Measurements from ENCODE around the gene LPCAT3.

Gene LPCAT3

DNA sequence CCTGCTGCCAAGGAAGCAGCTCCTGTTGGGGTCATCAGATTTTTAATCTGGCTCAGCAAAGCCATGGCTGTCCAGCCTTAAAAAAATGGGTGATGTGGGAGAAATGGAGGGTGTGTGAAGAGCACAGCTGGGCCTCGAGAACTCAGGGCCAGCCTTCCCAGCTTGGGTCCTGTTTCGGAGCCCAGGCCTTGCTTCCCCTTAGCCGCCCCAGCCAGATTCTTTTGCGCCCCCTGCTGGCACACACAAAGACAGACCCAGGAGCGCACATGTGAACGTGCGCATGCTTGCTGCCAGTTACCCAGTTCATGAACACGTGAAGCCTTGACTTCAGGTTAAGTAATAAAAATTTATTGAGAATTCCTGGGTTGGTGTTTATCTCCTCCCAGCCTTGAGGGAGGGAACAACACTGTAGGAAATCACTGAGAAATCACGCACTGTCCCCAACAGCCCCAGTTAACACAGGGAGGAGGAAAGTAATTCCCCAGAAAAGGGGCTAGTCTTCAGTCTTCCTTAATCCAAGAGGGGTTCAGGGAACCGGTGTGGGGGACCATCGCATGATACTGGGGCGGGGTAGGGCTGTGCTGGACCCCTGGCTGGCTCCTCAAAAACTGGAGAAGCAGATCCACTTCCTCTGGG, 53.1 kb downstream of the LPCAT3 start:
- peak; percentile 80 to 87 (median 84) for DNase-seq (ENCODE audit: low read depth in 4 of 4, low spot score in 1 of 4)

DNA sequence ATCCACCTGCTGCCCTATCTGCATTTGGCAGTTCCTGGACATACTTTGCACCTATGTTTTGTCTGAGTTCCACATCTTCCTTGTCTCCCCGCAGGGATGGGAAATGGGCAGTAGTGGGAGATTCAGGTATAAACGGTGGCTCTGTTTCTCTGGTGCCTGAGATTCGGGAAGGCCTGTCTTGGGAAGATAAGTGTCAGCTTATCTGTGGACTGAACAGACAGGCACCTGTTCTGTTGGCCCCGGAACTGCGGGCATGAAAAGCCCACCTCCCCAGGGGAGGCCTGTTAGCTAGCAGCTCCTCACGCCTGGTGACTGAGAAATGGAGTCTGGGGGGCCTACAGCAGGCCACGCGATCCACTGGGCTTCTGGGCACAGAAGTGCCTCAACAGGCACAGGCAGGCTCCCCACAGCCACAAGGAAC, 53.7 kb downstream of the LPCAT3 start:
- DNase-seq (ENCODE audit: low read depth in 4 of 4, low spot score in 1 of 4), result no peak

DNA sequence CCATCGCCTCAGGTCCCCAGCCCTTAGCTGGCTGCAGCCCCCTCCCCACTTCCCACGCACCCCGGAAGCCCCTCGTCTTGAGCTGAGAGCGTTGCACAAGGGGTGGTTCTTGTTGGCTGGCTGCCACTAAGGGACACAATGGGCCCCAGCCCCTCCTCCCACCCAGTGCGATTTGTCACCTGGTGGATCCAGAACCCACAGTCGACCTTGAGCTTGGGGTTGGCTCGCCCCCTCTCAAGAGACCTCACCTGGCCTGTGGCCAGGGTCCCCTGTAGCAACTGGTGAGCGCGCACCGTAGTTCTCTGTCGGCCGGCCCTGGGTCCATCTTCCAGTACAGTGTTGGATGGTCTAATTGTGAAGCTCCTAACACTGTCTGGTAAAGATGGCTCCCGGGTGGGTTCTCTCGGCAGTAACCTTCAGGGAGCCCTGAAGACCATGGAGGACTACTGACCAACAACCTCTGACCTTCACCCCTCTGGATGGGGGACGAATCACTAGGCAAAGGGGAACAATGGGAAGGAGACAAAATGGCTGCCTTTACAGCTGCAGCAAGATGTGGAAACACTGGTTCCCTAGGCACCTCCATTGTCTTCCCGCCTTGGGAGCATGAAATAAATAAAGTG, 54.4 kb downstream of the LPCAT3 start:
- no peak for DNase-seq (ENCODE audit: low read depth in 4 of 4, low spot score in 1 of 4)

DNA sequence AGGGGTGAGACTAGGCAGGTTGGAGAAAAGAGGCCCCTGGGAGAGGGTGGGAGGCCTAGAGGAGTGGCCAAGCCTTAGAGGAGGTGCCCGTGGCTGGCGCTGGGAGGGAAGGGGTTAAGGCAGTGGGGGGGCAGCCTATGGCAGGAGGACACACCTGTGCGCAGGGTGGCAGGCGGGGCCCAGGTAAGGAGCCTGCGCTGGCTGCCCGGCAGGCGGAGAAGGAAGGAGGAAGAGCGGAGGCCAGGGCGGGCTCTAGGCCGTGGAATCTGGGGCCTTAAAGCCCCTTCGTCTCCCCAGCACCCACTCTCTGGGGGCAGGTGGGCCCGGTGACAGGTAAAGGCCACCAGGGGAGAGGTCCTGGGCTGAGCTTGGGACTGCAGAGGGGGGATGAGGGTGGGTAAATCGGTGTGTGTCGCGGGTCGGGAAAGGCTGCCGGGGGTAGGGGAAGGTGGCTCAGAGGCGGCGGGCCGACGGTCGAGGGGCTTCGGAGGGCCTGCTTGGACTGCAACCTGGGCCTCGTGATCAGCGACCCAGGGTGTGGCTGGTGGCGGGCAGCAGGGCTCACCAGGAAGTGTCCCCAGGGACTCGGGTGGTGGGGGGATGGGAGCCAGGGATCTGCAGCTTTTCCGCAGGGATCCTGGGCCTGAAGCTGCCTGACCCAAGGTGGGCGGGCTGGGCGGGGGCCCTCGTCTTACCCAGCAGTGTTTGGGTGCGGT, 55.1 kb downstream of the LPCAT3 start:
- DNase-seq (ENCODE audit: low read depth in 4 of 4, low spot score in 1 of 4), result no peak

DNA sequence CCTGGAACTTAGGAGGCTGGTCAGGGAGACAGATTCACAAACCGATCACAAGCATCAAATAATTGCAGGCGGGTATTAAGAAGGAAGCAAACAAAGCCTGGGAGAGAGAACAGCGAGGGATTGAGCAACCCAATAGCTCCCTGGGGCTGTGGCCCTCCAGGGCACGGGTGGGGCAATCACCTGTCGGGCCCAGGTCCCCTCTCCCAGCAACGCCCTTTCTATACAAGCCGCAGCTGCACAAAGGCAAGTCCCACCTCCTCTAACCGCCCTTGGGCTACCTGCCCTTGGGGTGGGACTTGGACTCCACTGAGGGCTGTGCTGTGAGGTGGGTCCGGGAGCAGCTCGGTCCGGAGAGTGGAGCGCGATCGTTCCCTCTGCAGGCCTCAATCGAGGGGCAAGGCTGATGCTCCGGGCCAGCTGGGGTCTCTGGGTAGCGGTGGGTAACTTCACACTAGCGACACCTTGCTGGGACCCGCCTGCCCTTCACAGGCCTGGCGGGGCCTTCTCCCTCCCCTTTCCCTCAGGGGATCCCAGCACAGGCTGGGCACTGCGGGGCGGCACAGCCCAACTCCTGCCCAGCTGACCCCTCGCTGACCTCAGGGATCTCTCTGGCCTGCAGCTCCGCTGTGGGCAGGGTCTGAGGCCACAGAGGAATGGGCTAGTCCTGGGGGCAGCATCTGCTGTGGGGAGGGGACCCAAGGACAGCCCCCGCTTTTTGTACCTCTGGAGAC, 55.8 kb downstream of the LPCAT3 start:
- DNase-seq (ENCODE audit: low read depth in 4 of 4, low spot score in 1 of 4), result no peak

DNA sequence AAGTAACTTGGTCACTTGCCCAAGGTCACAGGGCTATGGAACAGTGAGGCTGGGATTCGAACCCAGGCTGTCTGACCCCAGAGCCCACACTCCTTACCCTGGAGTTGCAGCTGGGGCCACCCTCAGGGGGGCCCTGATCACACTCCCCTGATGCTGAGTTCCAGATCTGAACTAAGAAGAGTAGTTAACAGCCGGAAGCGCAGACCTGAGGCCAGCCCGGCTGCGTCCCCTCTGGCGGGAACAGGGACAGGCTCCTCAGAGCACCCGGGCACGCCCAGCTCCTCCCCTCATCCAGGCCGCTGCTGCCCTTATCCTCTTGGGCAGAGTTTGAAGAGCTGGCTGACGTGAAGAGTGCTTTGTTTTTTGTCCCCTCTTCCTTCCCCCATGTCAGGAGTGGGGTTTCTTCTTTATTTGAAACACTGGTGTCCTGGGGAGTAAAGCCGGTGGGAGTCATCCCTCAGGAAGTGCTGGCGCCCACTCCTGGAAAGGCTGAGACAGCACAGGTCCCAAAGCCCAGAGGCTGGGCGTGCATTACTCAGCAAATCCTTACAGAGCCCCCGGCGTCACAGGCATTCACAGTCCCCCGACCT, 56.5 kb downstream of the LPCAT3 start:
- DNase-seq (ENCODE audit: low read depth in 4 of 4, low spot score in 1 of 4), result peak in 1 of 4 experiments; percentile 54

DNA sequence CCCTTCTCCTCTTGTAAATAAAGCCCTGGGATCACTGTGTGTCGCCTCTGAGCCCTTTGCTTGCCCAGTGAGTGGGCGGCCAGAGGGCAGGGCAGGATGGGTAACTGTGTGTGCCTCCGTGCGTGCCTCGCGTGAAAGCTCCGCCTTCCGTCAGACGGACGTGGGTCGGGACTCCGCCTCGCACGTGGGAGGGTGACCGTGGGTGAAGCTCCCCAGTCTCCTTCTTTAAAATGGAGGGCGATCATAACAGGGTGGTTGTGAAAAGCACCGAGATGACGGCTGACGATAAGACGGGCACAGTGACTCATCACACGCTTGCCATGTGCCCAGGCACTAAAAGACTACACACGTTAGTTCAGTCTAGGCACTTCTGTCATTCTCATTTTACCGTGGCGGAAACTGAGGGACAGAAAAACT, 57.0 kb downstream of the LPCAT3 start:
- DNase-seq (ENCODE audit: low read depth in 4 of 4, low spot score in 1 of 4), result peak; percentile 74 to 94 (median 86)

DNA sequence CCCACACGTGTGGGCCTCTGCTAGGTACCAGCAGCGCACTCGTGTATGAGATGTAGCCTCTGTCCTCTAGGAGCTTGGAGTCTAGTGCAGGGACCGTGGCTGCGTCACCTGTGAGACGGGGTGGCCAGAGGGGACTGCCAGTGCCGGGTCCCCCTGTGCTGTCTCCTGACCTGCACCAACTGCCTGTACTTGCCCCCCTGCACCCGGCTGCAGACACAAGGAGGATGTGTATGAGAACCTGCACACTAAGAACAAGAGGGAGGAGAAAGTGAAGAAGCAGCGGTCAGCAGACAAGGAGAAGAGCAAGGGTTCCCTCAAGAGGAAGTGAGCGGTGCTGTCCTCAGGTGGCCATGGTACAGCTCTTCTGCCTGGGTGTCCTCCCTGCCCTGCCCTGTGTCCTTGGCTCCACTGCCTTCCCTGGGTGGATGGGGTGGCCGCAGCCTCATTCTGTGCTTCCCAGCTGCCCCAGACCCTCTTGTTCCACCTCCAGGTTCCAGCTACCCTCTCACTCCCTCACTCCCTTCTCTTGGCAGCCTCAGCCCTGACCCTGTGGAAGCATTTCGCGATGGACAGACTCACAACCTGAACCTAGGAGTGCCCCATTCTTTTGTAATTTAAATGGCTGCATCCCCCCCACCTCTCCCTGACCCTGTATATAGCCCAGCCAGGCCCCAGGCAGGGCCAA, 57.5 kb downstream of the LPCAT3 start:
- no peak for DNase-seq (ENCODE audit: low read depth in 4 of 4, low spot score in 1 of 4)

DNA sequence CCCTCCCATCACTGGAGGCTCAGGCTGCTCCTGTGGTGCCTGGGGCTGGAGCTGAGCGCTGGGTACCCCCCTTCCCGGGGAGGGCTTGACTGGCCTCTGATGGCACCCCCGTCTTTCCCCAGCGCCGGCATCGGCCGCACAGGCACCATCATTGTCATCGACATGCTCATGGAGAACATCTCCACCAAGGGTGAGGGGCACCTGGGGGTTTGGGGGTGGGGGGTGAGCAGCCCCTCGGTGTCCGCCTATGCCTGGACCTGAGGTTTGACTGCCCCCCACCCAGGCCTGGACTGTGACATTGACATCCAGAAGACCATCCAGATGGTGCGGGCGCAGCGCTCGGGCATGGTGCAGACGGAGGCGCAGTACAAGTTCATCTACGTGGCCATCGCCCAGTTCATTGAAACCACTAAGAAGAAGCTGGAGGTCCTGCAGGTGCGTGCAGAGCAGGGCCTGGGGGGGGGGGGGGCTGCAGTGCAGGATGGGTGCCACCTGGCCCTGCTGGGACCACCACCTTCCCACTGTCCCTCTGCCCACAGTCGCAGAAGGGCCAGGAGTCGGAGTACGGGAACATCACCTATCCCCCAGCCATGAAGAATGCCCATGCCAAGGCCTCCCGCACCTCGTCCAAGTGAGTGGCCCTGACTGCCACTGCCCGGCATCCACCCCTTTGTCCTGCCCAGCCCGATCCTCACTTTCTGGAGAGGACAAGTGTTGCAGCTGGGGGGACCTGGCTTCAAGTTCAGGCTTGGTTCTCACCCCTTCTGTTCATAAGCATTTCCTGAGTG, 58.3 kb downstream of the LPCAT3 start:
- DNase-seq (ENCODE audit: low read depth in 4 of 4, low spot score in 1 of 4), result no peak

DNA sequence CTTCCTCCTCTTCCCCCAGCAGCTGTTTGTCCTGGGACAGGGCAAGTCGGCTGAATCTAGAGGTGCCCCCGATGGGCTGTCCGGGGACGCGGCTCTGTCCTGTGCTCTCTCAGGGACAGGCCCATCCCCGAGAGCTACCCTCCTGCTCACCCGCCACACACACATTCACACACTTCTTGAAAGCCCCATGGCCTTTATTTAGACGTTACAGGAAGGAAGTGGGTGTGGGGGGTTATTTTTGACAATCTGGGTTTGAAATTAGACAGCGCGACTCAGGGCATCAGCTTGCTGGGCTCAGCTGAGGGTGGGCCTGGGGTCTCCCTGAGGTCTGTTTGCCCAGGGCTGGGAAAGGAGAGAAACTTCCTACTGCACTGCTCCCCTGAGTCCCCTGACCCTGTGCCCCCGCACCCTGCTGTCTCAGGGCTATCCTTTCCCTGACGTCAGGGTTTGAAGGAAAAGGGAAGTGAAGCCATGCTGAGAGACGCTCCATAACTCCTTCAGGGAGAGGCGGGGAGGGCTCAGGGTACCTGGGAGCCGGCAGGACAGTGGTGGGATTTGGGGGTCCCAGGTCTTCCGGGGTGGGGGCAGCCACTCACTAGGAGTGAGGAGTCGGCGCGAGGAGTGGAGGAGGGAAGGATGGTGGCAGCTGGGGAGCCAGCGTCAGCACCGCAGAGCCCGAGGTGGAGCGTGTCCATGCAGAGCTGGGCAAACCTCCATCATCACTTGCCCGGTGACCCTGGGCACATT, 59.0 kb downstream of the LPCAT3 start:
- peak in 1 of 4 experiments; percentile 59 for DNase-seq (ENCODE audit: low read depth in 4 of 4, low spot score in 1 of 4)

DNA sequence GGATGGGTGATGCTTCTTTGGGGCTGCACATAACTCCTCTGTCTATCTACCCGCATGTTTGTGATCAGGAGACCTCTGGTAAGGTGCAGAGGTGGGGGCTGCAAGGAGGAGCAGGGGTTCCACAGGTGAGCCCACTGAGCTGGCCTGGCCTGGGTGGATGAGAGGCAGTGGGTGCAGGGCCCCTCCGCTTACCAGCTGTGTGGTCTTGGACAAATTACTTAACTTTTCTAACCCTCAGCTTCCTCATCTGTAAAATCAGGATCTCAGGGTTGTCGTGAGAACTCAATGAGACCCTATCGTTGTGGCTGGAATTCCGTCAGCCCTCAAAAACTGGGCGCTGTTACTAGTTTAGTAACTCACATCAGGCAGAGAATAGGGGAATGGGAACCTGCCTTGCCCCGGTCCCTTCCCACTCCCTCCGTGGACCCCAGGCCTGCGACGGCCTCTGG, 59.6 kb downstream of the LPCAT3 start:
- no peak for DNase-seq (ENCODE audit: low read depth in 4 of 4, low spot score in 1 of 4)

DNA sequence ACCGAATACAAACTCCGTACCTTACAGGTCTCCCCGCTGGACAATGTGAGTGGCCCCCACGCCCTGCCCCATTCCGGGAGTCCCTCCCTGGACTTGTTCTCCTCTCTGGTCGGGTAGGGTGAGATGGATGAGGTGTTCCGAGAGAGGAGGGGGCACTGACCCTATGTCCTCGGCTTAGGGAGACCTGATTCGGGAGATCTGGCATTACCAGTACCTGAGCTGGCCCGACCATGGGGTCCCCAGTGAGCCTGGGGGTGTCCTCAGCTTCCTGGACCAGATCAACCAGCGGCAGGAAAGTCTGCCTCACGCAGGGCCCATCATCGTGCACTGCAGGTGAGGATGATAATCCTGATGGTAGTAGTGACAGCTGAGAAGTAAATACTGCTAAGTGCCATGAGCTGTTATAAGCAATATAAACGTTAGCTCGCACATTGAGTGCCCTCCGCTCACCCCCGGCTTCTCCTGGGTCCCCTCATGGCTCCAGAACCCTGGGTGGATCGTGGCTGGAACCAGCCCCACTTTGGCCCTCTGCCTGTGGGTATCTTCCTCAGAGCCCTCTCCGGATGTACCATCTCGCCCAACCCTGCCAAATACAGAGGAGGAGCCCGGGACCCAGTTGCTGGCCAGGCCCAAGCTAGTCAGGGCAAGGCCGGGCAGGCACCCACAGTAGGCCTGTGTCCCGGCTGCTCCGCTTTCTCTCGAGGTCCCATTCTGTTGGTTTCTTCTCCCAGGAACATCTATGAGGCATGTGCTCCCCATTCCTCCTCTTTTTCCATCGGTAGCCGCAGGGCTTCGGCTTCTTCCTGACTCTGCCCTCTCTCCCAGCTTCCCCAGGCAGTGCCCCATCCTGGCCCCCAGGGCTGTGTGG, 60.3 kb downstream of the LPCAT3 start:
- no peak for DNase-seq (ENCODE audit: low read depth in 4 of 4, low spot score in 1 of 4)

DNA sequence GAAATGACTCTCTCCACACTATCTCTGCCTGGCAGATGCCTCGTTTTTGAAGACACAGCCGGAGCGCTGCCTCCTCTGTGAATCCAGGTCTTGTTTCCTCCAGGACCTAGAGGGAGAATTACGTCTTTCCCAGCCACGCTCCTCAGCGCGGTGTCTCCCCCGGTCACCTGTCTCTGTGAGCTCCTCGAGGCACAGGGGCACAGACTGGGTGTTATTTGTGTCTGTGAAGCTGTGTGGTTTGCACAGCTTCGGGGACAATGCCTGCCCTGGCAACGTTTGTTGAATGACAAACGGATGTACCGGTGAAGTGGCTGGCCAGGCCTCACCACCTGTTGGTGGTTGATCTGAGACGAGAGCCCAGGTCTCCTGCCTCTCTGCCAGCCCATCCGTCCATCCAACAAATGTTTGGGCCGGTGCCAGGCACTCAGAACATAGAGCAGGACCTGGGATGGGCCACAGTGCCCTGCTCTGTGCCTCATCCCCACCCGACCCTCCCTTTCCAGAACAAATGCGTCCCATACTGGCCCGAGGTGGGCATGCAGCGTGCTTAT, 61.0 kb downstream of the LPCAT3 start:
- no peak for DNase-seq (ENCODE audit: low read depth in 4 of 4, low spot score in 1 of 4)

DNA sequence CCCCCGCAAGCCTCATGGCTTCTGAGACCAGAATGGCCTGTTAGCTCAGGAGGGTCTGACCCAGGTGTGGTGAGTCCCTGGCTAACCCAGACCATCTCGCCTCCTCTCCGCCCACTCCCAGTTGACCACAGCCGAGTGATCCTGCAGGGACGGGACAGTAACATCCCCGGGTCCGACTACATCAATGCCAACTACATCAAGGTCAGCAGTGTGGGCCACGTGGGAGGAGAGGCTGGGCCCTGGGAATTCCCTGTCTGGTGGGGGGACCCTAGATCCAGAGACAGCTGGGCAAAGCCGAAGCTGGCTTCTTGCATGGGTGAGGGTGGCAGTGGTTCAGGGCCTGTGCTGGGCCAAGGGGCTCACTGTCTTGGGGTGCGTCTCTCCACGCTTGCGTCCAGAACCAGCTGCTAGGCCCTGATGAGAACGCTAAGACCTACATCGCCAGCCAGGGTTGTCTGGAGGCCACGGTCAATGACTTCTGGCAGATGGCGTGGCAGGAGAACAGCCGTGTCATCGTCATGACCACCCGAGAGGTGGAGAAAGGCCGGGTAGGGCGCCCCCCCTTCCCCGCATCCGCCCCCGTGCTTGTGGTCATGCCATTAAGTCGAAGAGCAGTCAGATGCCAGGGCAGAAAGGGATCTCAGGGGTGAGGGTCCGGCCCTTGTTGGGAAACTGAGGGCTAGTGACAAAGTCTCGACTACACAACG, 62.1 kb downstream of the LPCAT3 start:
- DNase-seq (ENCODE audit: low read depth in 4 of 4, low spot score in 1 of 4), result no peak

DNA sequence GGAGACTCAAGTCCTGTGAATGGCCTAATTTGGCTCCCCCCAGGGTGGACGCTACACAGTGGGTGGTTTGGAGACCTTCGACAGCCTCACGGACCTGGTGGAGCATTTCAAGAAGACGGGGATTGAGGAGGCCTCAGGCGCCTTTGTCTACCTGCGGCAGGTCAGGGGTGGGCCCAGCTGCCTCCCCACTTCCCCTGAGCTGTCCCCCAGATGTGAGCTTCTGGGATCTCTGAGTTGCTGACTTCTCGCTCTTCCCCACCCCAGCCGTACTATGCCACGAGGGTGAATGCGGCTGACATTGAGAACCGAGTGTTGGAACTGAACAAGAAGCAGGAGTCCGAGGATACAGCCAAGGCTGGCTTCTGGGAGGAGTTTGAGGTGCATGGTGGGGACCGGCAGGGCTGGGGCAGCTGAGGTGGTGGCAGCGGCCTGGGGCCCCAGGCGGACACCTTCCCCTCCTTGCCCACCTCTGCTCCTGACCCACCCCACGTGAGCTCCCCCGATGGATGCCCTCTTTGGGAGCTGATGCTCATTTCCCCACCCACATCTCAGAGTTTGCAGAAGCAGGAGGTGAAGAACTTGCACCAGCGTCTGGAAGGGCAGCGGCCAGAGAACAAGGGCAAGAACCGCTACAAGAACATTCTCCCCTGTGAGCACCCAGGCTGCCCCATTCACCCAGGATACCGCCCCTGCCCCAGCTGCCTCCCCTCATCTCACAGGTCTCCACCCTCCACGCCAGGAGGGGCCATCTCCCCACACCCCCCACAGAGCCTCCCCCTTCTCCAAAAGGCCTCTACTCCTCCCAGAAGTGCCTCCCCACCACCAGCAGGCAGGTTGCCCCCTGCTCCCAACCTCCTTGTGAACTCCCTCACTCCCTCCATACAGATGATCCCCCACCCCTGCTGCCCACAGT, 62.9 kb downstream of the LPCAT3 start:
- no peak for DNase-seq (ENCODE audit: low read depth in 4 of 4, low spot score in 1 of 4)

Data from stimulated activated CD4-positive, alpha-beta T cell treated with anti-CD3 and anti-CD28 coated beads, Interleukin-1b, Interleukin-23, amount 100 ng/mL, for 24 hours (primary cell).